GM23338 (cell line): ENCODE data around the gene MZB1. TPM values are rescaled to one million over a fixed set of nuclear protein-coding genes. Genes with fewer than 3 reads are reported as not detected.

ENCODE experiments used
- ATAC-seq: fragments of 200-7000 bp; cut with Tn5 transposase; 3 replicates; pipeline ENCODE4 v1.9.1; 2020
- DNase-seq: peaks from one replicate; pipeline ENCODE4 v3.0.0-alpha.2; 2015; ENCODE audit warnings: low spot score
- H2AFZ ChIP-seq: fragments of 200-600 bp; sonication (generic); 2 replicates; pipeline ENCODE4 v1.8.0; 2016; ENCODE audit warnings: antibody characterized with exemption, mild to moderate bottlenecking, moderate library complexity
- H3F3A ChIP-seq: fragments of 200-600 bp; sonication (generic); replicated peaks from 2 replicates; pipeline ENCODE4 v1.8.0; 2017; ENCODE audit warnings: antibody characterized with exemption, mixed run types, low read depth
- H3K27ac ChIP-seq: fragments of 200-600 bp; sonication (generic); 2 replicates; pipeline ENCODE4 v1.6.1; 2016; ENCODE audit warnings: low read depth
- H3K27me3 ChIP-seq: fragments of 200-600 bp; sonication (generic); 2 replicates; pipeline ENCODE4 v1.8.0; 2016; ENCODE audit warnings: mild to moderate bottlenecking, mixed run types, moderate library complexity; ENCODE audit not compliant: insufficient read depth
- H3K36me3 ChIP-seq: fragments of 200-600 bp; sonication (generic); 2 replicates; pipeline ENCODE4 v1.8.0; 2016; ENCODE audit warnings: mild to moderate bottlenecking; ENCODE audit not compliant: insufficient read depth
- H3K4me1 ChIP-seq: fragments of 200-600 bp; sonication (generic); 2 replicates; pipeline ENCODE4 v1.8.0; 2016; ENCODE audit warnings: mild to moderate bottlenecking, moderate library complexity; ENCODE audit not compliant: insufficient read depth
- H3K4me2 ChIP-seq: fragments of 200-600 bp; sonication (generic); 2 replicates; pipeline ENCODE4 v1.7.1; 2017; ENCODE audit warnings: mixed run types
- H3K4me3 ChIP-seq: fragments of 200-600 bp; sonication (generic); 2 replicates; pipeline ENCODE4 v1.6.1; 2016; ENCODE audit warnings: mixed run types
- H3K79me2 ChIP-seq: fragments of 200-600 bp; sonication (generic); replicated peaks from 2 replicates; pipeline ENCODE4 v1.8.0; 2017; ENCODE audit warnings: mild to moderate bottlenecking; ENCODE audit not compliant: insufficient read depth
- H3K9me2 ChIP-seq: fragments of 200-600 bp; sonication (generic); 2 replicates; pipeline ENCODE4 v1.8.0; 2017; ENCODE audit not compliant: insufficient read depth
- H4K20me1 ChIP-seq: fragments of 200-600 bp; sonication (generic); replicated peaks from 2 replicates; pipeline ENCODE4 v1.8.0; 2017; ENCODE audit warnings: mild to moderate bottlenecking; ENCODE audit not compliant: insufficient read depth
- H3K27ac Mint-ChIP-seq: 2 replicates; pipeline ENCODE4 v1.8.0; 2020; ENCODE audit warnings: inconsistent platforms, mild to moderate bottlenecking, moderate library complexity, mixed read lengths
- H3K27me3 Mint-ChIP-seq: 3 replicates; pipeline ENCODE4 v1.8.0; 2022; ENCODE audit warnings: low read depth, mild to moderate bottlenecking, moderate library complexity, mixed read lengths, inconsistent platforms; ENCODE audit not compliant: insufficient read depth, poor library complexity
- H3K36me3 Mint-ChIP-seq: 3 replicates; pipeline ENCODE4 v1.8.0; 2021; ENCODE audit warnings: low read depth, mild to moderate bottlenecking, inconsistent platforms, moderate library complexity, mixed read lengths
- H3K4me1 Mint-ChIP-seq: 3 replicates; pipeline ENCODE4 v1.8.0; 2020; ENCODE audit warnings: mild to moderate bottlenecking, inconsistent platforms, mixed read lengths
- H3K4me3 Mint-ChIP-seq: 3 replicates; pipeline ENCODE4 v1.8.0; 2021; ENCODE audit warnings: moderate library complexity, mild to moderate bottlenecking, inconsistent platforms, mixed read lengths
- H3K9me3 Mint-ChIP-seq: 3 replicates; pipeline ENCODE4 v1.8.0; 2020; ENCODE audit warnings: moderate library complexity, mild to moderate bottlenecking, inconsistent platforms, mixed read lengths
- CREB1 ChIP-seq: fragments of 250-450 bp; sonication (Bioruptor Pico); IDR thresholded peaks from 2 replicates; pipeline ENCODE4 v1.5.0; 2020; ENCODE audit warnings: low read depth, mild to moderate bottlenecking, moderate library complexity
- ETS1 ChIP-seq: IDR thresholded peaks from 2 replicates; pipeline ENCODE4 v1.6.1; 2016; ENCODE audit warnings: antibody characterized with exemption
- EZH2 ChIP-seq: fragments of 200-600 bp; sonication (generic); IDR thresholded peaks from one replicate; pipeline ENCODE4 v1.8.0; 2017; ENCODE audit warnings: antibody characterized with exemption, mild to moderate bottlenecking, low read depth; ENCODE audit not compliant: unreplicated experiment
- EZH2phosphoT487 ChIP-seq: fragments of 200-600 bp; sonication (generic); IDR thresholded peaks from one replicate; pipeline ENCODE4 v1.8.1; 2018; ENCODE audit warnings: antibody characterized with exemption; ENCODE audit not compliant: unreplicated experiment
- JUNB ChIP-seq: IDR thresholded peaks from one replicate; pipeline ENCODE4 v1.6.1; 2016; ENCODE audit warnings: antibody characterized with exemption; ENCODE audit not compliant: unreplicated experiment
- NANOG ChIP-seq: IDR thresholded peaks from 2 replicates; pipeline ENCODE4 v1.6.1; 2016; ENCODE audit warnings: antibody characterized with exemption, borderline replicate concordance
- POLR2AphosphoS5 ChIP-seq: IDR thresholded peaks from 2 replicates; pipeline ENCODE4 v1.6.1; 2016; ENCODE audit warnings: antibody characterized with exemption, low read depth
- REST ChIP-seq: IDR thresholded peaks from one replicate; pipeline ENCODE4 v1.6.1; 2018; ENCODE audit warnings: antibody characterized with exemption; ENCODE audit not compliant: unreplicated experiment
- STAT1 ChIP-seq: IDR thresholded peaks from one replicate; pipeline ENCODE4 v1.6.1; 2016; ENCODE audit warnings: antibody characterized with exemption; ENCODE audit not compliant: unreplicated experiment
- ZNF114 ChIP-seq: fragments of 250-450 bp; sonication (Bioruptor Pico); IDR thresholded peaks from 2 replicates; pipeline ENCODE4 v1.5.0; 2020; ENCODE audit warnings: mild to moderate bottlenecking, moderate library complexity
- ZNF331 ChIP-seq: fragments of 250-450 bp; sonication (Bioruptor Pico); IDR thresholded peaks from 2 replicates; pipeline ENCODE4 v1.5.0; 2020; ENCODE audit warnings: low read depth, mild to moderate bottlenecking, moderate library complexity
- ZNF462 ChIP-seq: fragments of 250-450 bp; sonication (Bioruptor Pico); IDR thresholded peaks from 2 replicates; pipeline ENCODE4 v1.5.0; 2020; ENCODE audit warnings: mild to moderate bottlenecking, moderate library complexity
- polyA plus RNA-seq: library from polyadenylated mRNA; unstranded; fragments of >200 nt; fragmentation: Nextera tagmentation; extraction: Ambion mirVana; gene quantifications from 2 replicates; pipeline ENCODE4 v1.2.1, GENCODE V29; 2016
- total RNA-seq: library from RNA; depleted of rRNA; stranded (reverse); fragments of >200 nt; shearing (Covaris generic); gene quantifications from 2 replicates; pipeline ENCODE4 v1.2.3, GENCODE V29; 2014
- TF ChIP-seq, protein P1 (sequence below), 2 experiments: fragments of 200-600 bp in 1 of 2; sonication (generic) in 1 of 2; conservative IDR thresholded peaks; 2 replicates each; pipeline versions ENCODE4 v1.5.1 to v1.6.1; 2016 to 2017; ENCODE audit warnings: antibody characterized with exemption in 2 of 2, low read depth in 2 of 2, mild to moderate bottlenecking in 2 of 2, moderate library complexity in 1 of 2

Gene MZB1
- total and polyA plus RNA-seq, 2 experiments from 2014 or later = 0.52 to 1.6 TPM

DNA sequence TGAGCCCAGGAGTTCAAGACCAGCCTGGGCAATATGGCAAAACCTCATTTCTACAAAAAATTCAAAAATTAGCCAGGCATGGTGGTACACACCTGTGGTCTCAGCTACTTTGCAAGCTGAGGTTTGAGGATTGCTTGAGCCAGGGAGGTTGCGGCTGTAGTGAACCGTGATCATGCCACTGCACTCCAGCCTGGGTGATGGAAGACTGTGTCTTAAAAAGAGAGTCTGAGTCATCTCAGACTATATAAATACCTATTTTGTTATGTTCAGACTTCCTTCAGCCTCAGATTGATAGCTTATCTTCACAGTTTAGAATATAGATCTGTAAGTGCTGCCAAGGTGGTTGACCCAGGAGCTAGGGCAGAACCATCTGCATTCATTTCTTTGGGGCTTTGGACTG, 49.7 kb downstream of the MZB1 start:
- peaks cover 4% of the 10 kb centered on the region; the same call in 1 of the 2 replicates for H3K9me2 ChIP-seq
- H3K4me1 ChIP-seq = peaks cover 8% of the 10 kb centered on the region
- no peak for DNase-seq
- Mint-ChIP-seq H3K4me3 (no peak overlapping the region), H3K4me1 (peaks cover 26% of the 10 kb centered on the region), H3K9me3 (no peaks in the 10 kb centered on the region; the same call in 2 of the 3 replicates), H3K36me3 (peaks cover 15% of the 10 kb centered on the region), H3K27ac (no peak overlapping the region), H3K27me3 (peaks cover 29% of the 10 kb centered on the region)
- no peaks in the 10 kb centered on the region for H3K27me3 ChIP-seq
- H4K20me1 ChIP-seq = peaks cover 26% of the 10 kb centered on the region
- no peak for TF ChIP-seq EZH2
- no peak for TF ChIP-seq REST
- TF ChIP-seq ZNF462 (CRISPR knock-in tag) = no peak
- TF ChIP-seq, protein P1, sequence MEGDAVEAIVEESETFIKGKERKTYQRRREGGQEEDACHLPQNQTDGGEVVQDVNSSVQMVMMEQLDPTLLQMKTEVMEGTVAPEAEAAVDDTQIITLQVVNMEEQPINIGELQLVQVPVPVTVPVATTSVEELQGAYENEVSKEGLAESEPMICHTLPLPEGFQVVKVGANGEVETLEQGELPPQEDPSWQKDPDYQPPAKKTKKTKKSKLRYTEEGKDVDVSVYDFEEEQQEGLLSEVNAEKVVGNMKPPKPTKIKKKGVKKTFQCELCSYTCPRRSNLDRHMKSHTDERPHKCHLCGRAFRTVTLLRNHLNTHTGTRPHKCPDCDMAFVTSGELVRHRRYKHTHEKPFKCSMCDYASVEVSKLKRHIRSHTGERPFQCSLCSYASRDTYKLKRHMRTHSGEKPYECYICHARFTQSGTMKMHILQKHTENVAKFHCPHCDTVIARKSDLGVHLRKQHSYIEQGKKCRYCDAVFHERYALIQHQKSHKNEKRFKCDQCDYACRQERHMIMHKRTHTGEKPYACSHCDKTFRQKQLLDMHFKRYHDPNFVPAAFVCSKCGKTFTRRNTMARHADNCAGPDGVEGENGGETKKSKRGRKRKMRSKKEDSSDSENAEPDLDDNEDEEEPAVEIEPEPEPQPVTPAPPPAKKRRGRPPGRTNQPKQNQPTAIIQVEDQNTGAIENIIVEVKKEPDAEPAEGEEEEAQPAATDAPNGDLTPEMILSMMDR (conservative IDR thresholded peaks at IDR 0.05; ENCODE audit: low read depth in 2 of 2) = no peak
- no peak for TF ChIP-seq ZNF114
- TF ChIP-seq ETS1 = no peak
- TF ChIP-seq JUNB = no peak
- no peak for TF ChIP-seq STAT1
- no peak for TF ChIP-seq POLR2AphosphoS5
- no peak for TF ChIP-seq EZH2phosphoT487
- TF ChIP-seq NANOG = no peak
- no peak for TF ChIP-seq CREB1 (CRISPR knock-in tag)
- no peak for TF ChIP-seq ZNF331 (CRISPR knock-in tag)
- no peak overlapping the region for H3K4me2 ChIP-seq
- no peaks in the 10 kb centered on the region; the same call in 1 of the 2 replicates for H3K36me3 ChIP-seq
- H3K27ac ChIP-seq = no peak overlapping the region
- H3F3A ChIP-seq = peaks cover 18% of the 10 kb centered on the region; the same call in 1 of the 2 replicates
- H2AFZ ChIP-seq = no peak overlapping the region
- peaks cover 28% of the 10 kb centered on the region for H3K79me2 ChIP-seq
- ATAC-seq = no peak
- H3K4me3 ChIP-seq = no peak overlapping the region
